Mammary epithelial cell (primary cell): ENCODE data around the gene NDUFC1.

Experiments
- EZH2 ChIP-seq: IDR thresholded peaks from 2 replicates; pipeline ENCODE4 v1.6.1; 2012; ENCODE audit warnings: low read length, inconsistent platforms, borderline replicate concordance
- TF ChIP-seq, protein P1 (sequence below), 2 donors: IDR thresholded peaks in 1 of 2; conservative IDR thresholded peaks in 1 of 2; 2 replicates each; pipeline ENCODE4 v1.5.1; 2011 to 2012; ENCODE audit warnings: inconsistent platforms in 2 of 2, low read length in 2 of 2, mild to moderate bottlenecking in 2 of 2, control low read depth in 1 of 2, low read depth in 1 of 2; ENCODE audit not compliant: insufficient read depth in 1 of 2; ENCODE audit errors: extremely low read depth in 1 of 2

DNA sequence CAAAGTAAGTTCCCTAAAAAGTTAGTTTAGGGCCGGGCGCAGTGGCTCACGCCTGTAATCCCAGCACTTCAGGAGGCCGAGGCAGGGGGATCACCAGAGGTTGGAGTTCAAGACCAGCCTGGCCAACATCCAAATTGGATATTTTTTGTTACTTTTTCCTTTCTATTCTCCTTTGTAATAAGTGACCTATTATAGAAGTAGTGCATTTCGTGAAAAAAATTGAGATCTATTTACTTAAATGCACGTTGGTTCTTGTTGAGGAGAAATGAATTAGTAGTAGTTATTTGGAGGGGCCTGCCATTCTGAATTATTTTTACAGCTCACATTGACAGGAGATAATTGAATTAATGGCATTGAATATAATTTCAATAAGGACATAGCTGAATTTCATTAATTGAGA, 22.3 kb upstream of the NDUFC1 start:
- TF ChIP-seq, protein P1, sequence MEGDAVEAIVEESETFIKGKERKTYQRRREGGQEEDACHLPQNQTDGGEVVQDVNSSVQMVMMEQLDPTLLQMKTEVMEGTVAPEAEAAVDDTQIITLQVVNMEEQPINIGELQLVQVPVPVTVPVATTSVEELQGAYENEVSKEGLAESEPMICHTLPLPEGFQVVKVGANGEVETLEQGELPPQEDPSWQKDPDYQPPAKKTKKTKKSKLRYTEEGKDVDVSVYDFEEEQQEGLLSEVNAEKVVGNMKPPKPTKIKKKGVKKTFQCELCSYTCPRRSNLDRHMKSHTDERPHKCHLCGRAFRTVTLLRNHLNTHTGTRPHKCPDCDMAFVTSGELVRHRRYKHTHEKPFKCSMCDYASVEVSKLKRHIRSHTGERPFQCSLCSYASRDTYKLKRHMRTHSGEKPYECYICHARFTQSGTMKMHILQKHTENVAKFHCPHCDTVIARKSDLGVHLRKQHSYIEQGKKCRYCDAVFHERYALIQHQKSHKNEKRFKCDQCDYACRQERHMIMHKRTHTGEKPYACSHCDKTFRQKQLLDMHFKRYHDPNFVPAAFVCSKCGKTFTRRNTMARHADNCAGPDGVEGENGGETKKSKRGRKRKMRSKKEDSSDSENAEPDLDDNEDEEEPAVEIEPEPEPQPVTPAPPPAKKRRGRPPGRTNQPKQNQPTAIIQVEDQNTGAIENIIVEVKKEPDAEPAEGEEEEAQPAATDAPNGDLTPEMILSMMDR (conservative IDR thresholded peaks at IDR 0.05 in 1 of 2, IDR thresholded peaks at IDR 0.05 in 1 of 2; ENCODE audit: extremely low read depth in 1 of 2, insufficient read depth in 1 of 2, low read depth in 1 of 2, low read length in 2 of 2) = no peak
- TF ChIP-seq EZH2 = no peak
